Measurements from ENCODE around the gene MRM2.

MRM2 gene

DNA sequence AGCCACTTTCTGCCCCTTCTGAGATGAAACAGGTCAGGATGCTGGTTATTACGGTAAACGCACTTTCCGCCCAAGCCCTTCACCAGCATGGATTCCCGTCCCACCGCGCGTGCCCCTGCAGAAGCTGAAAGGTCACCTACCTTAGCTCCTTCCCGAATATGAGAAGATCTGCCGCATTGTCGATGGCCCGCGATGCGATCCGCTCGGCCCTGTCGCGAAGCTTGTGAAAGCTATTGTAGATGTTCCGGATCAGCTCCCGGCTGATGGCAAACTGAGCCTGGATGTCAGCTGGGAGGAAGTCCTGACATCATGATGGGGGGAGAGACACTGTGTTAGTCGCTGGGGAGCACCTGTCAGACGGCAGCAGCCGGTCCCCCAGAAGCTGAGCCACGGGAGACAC lies 22.2 kb upstream of the MRM2 start:
- no peak for DNase-seq

DNA sequence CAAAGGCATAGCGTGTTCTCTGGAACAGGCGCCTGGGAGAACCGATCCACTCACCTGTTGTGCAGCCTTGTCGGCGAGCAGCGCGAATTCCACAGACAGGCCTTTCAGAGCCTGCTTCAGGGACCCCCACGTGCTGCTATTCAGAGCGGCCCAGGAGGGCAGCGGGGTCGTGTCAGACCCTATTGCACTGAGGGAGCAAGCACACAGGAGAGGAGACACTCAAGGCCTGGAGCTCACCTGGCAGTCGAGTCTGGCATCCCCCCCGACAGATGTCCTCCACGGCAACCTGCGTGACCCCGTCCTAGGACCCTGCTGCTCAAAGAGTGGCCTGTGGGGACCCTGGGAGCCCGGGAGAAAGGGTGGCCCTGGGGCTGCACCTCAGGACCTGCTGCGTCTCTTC lies 21.2 kb upstream of the MRM2 start:
- no peak for DNase-seq

GRCh38 chr7:2261611-2262010 lies 19.6 kb upstream of the MRM2 start:
- no peak for DNase-seq

DNA sequence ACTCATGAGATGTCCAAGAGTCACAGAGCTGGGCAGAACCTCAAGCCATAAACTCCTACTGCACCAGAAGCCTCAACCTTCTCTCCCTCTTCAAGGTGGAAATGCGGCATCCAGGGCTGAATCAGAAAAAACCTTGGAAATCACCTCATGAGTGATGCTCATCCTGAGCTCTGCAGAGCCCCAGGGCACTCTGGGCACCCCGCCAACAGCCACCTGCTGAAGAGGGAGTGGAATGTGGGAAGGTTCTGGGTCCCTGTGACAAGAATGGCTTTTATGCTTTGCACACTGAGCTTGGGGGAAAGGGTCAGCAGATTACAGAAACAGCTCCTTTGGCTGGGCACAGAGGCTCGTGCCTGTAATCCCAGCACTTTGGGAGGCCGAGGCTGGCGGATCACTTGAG lies 18.8 kb upstream of the MRM2 start:
- no peak for DNase-seq

- no peak for DNase-seq
Measured at GRCh38 chr7:2259480-2259879, 17.5 kb upstream of the MRM2 start.

- DNase-seq, result no peak
Measured at GRCh38 chr7:2258661-2259365, 16.8 kb upstream of the MRM2 start.

- no peak for DNase-seq
Measured at GRCh38 chr7:2257651-2258050, 15.6 kb upstream of the MRM2 start.

DNA sequence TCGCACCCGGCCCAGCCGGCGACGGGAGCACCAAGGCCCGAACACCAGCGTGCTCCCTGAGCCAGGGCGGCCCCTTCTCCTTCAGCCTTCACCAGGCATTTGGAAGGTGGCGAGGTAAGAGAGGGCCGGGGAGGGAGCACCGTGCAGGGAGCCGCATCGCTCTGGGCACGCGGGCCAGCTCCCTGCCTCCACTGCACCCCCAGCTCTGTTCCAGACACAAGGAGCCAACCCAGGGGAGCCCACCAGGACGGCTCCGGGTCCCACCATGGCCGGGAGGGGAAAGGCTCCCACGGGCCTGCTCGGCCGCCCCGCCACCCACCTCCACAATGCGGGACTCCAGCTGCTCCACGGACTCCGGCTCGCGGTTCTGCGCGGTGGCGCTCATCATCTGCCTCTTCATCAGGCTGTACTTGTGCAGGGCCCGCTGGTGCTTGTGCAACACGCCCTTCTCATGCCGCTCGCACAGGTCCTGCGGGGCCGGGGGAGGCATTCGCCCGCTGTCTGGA lies 15.1 kb upstream of the MRM2 start:
- DNase-seq, result no peak

GRCh38 chr7:2256306-2257045 lies 14.5 kb upstream of the MRM2 start:
- DNase-seq, result no peak

GRCh38 chr7:2255145-2256139 lies 13.4 kb upstream of the MRM2 start:
- DNase-seq, result peak; percentile 40

DNA sequence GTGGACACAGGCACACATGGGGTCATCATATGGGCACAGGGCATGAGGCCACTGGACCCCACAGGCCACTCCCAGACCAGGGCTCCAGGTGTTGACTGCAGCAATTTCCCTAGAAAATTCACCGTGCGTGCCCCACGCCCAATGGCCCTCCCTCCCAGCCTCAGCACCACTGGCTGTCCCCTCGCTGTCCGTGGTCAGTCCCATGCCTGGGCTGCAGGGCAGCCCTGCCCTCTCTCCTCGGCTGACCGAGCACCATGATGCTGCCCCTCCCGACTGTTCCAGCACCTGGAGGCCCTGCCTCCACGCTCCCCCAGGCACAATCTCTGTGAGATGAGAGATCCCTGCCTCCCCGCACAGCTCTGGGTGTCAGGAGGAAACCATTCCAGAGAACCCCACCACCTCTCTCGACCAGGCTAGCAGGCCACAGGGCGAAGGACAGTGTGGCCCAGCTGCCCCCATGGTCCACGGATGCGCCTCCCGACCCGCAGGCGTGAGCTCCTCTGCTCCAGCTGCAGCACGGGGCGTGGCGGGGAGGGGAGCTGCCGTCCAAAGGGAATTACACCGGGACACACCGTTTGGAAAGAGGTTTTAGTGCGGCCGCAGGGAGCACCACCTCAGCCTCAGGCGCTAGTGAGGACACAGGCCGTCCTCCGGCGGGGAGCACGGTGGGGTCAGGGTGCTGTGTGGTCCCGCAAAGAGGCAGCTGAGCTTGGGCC lies 12.6 kb upstream of the MRM2 start:
- no peak for DNase-seq

DNA sequence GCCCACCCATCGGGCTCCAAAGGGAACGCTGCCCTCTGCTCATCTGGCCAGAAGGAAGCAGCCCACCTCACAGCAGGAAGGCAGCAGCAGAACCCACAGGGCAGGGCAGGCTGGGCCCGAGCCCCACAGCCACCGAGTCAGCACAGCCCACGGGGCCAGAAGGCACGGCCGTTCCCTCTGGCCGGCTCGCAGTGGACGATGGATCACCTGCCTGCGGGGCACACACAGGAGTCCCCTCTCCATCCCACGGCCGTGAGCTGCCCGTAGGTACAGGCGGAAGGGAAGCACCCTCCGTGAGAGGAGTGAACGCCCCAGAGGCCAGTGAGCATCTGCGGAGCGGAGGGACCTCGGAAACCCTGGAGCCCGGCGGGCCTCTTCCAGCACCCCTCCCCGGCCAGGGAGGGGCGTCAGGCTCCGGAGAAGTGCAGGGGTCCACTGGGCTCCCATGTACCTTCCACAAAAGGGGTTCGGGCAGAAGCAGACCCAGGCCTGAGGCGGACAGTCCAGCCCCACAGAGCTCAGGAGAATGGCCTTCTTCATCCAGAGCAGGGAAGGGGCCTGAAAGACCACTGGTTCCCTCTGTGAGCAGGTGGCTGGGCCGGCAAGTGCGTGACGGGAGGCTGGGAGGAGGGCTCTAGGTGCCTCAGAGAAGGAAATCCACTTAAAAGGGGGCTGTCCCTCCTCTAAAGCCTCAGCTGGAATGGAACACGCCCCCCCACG lies 11.7 kb upstream of the MRM2 start:
- DNase-seq, result no peak

- no peak for DNase-seq
Measured at GRCh38 chr7:2253021-2253420, 11.0 kb upstream of the MRM2 start.

- no peak for DNase-seq
Measured at GRCh38 chr7:2251841-2252771, 10.1 kb upstream of the MRM2 start.

DNA sequence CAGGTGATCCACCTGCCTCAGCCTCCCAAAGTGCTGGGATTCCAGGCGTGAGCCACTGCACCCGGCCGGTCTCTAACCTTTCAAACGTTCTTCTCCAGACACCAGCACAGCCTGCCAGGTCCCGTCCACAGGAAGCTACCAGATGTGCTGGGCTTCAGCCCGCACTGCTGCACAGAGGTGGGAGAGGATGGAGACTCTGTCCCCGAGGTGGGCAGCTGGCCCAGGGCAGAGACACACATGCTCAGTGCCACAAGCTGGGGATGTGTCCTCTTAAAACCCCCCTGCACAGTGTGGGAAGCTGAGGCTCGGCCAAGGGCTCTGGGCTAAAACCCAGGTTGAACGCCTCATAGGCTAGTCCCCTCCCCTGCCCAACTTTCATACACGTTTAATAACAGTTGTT lies 9.4 kb upstream of the MRM2 start:
- no peak for DNase-seq

DNA sequence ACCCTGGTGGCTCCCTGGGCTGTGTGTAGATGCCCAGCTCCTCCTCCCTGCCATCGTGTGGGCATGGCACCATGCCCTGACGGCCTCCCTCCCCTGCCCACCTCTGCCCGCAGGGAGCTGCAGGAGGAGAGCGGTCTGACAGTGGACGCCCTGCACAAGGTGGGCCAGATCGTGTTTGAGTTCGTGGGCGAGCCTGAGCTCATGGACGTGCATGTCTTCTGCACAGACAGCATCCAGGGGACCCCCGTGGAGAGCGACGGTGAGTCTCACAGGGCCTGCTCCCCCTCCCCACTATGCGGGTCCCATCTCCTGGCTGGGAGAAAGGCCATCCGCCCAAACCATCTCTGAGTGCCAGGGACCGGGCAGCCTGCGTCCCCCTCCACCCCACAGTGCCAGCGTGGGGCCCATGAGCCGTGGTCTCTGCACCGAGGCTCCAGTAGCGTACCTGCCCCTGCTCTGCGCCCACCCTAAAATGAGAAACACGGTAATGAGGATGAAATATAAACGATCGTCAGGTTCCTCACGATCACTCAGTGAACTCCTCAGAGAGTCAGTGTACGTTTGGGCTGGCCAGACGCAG lies 7.8 kb upstream of the MRM2 start:
- DNase-seq, result no peak

DNA sequence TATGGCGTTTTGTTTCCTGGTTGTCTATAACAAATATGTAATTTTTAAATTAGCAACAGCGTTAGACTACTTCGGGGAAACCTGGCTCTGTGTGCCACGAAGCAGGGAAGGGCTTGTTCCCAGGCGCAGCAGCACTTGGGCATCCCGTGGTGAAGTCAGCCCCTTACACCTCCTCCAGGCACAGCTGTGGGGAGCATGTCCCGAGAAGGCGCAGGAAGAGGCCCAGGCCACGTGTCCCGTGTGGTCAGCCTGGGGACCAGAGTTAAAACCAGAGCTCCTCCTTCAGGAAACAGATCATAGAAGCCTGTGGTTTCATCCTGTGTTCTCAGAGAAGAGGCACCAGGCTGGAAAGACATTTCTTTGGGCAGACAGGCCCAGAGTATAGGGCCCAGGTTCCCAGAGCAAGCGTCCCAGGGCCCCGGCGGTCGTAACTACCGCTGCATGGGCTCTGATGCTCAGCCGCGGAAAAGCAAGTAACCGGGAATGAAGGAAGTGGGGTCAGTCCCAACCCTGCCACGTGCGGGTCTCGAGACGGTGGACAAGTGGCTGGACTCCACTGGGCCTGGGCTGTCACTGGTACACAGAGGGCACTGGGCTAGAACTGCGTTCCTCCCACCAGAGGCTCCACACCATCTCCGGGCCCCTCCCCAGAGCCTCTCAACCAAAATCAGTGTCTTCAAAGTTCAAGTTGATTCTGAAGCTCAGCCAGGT lies 7.1 kb upstream of the MRM2 start:
- peak; percentile 70 for DNase-seq

DNA sequence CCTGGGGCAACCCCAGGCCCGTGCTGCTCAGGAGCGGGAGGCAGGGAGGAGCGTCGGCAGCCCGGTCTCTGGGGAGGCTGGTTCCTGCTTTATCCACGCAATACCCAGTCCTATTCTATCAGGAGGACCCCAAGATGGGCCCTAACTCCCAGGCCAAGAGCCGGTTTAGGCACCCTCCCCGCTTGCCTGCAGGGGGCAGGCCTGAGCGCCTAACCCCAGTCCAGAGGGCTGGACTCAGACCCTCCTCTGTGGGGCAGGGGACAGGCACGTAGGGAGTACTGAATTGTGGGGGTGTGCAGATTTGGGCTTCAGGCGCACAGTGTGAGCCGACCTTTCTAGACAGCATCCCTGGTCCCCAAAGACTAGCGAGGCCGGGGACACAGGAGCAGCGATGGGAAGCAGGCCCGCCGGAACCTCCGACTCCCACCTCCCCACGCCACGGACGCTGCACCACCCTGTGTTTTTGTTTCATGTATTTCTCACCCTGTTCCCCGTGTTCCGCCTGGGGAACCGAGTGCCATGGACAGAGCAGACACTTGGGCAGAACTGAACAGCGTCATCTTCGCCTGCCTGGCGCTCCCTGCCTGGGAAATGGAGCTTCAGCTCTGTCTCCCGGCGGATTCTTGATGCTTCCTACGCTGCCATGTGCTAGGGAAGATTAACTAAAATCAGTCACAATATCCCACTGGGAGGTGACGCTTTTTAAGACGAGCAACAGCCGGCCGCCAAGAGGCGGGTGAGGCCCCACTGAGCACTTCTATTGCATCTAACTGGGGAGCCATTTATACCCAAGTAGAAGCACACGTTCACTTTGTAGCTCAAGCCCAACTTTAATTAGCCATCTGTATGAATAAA lies 5.4 kb upstream of the MRM2 start:
- DNase-seq, result peak; percentile 27

Data from activated CD4-positive, alpha-beta T cell treated with anti-CD3 and anti-CD28 coated beads, Interleukin-2, amount 50 U/mL, for 16 hours (primary cell).